PFSK-1 (cell line): ENCODE measurements around the gene JMY.

Source experiments
- FOXP2 ChIP-seq: optimal IDR thresholded peaks from 2 replicates; pipeline ENCODE3; 2011; ENCODE audit warnings: borderline replicate concordance, control low read depth, inconsistent platforms; ENCODE audit not compliant: insufficient read depth; ENCODE audit errors: extremely low read length, extremely low read depth
- POLR2AphosphoS5 ChIP-seq: IDR thresholded peaks from 2 replicates; pipeline ENCODE4 v1.6.1; 2012; ENCODE audit warnings: low read depth, mild to moderate bottlenecking, control low read depth, low read length, moderate library complexity
- SIN3A ChIP-seq: IDR thresholded peaks from 2 replicates; pipeline ENCODE4 v1.6.1; 2012; ENCODE audit warnings: mild to moderate bottlenecking, low read length, moderate library complexity, borderline replicate concordance; ENCODE audit not compliant: insufficient read depth
- TAF1 ChIP-seq: IDR thresholded peaks from 2 replicates; pipeline ENCODE4 v1.6.1; 2012; ENCODE audit warnings: low read length, control low read depth, borderline replicate concordance; ENCODE audit not compliant: insufficient read depth
- TF ChIP-seq, protein P1 (sequence below), 2 experiments: IDR thresholded peaks; 2 replicates each; pipeline versions ENCODE4 v1.6.1 to v1.8.0; 2011 to 2012; ENCODE audit warnings: low read depth in 2 of 2, low read length in 2 of 2, control low read depth in 1 of 2, inconsistent platforms in 1 of 2, mild to moderate bottlenecking in 1 of 2, moderate library complexity in 1 of 2; ENCODE audit not compliant: insufficient read depth in 1 of 2

DNA sequence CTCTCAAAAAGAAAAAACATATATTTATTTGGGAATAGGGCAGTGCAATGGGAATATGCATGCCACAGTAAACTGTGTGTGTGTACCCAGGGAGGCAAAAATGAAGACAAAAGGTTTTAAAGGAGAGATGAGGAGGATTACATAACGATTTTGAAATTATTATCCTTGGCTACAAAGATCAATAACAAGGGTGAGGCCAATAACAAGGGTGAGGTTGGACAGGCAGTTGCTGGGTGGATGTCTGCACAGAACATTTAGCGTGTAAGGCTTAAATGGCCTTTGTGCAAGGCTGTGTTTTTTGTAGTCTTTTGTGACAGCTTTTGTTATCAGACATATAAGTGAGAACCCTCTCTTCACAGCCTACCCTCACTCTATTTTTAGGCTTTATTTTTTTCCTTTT, 114.0 kb downstream of the JMY start:
- no peak for TF ChIP-seq POLR2AphosphoS5
- TF ChIP-seq, protein P1, sequence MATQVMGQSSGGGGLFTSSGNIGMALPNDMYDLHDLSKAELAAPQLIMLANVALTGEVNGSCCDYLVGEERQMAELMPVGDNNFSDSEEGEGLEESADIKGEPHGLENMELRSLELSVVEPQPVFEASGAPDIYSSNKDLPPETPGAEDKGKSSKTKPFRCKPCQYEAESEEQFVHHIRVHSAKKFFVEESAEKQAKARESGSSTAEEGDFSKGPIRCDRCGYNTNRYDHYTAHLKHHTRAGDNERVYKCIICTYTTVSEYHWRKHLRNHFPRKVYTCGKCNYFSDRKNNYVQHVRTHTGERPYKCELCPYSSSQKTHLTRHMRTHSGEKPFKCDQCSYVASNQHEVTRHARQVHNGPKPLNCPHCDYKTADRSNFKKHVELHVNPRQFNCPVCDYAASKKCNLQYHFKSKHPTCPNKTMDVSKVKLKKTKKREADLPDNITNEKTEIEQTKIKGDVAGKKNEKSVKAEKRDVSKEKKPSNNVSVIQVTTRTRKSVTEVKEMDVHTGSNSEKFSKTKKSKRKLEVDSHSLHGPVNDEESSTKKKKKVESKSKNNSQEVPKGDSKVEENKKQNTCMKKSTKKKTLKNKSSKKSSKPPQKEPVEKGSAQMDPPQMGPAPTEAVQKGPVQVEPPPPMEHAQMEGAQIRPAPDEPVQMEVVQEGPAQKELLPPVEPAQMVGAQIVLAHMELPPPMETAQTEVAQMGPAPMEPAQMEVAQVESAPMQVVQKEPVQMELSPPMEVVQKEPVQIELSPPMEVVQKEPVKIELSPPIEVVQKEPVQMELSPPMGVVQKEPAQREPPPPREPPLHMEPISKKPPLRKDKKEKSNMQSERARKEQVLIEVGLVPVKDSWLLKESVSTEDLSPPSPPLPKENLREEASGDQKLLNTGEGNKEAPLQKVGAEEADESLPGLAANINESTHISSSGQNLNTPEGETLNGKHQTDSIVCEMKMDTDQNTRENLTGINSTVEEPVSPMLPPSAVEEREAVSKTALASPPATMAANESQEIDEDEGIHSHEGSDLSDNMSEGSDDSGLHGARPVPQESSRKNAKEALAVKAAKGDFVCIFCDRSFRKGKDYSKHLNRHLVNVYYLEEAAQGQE (IDR thresholded peaks at IDR 0.05; ENCODE audit: insufficient read depth in 1 of 2, low read depth in 2 of 2, low read length in 2 of 2), result no peak
- TF ChIP-seq TAF1, result no peak
- no peak for TF ChIP-seq SIN3A
- no peak for TF ChIP-seq FOXP2
